ENCODE measurements around the gene STX16.
A peak's percentile ranks its signal among the peaks of the same experiment; 100 is the strongest.

The STX16 gene

DNA sequence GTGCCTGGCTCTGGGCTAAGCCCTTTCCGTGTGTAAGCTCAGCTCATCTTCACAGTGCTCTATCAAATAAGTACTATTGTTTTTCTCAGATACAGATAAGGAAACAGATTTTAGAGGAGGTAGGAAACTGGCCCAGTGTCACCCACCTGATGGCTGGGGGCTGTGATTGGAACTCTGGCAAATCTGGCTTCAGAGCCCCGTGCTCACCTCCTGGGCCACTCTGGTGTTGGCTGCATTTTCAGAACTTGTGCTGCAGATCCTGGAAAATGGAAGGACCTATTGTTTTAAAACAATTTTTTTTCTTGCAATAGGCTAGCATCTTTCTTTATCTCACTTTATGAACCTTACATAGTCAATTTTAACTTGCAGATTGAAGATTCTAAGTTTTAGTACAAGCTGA, 5.7 kb downstream of the STX16 start:
- DNase-seq = no peak

DNA sequence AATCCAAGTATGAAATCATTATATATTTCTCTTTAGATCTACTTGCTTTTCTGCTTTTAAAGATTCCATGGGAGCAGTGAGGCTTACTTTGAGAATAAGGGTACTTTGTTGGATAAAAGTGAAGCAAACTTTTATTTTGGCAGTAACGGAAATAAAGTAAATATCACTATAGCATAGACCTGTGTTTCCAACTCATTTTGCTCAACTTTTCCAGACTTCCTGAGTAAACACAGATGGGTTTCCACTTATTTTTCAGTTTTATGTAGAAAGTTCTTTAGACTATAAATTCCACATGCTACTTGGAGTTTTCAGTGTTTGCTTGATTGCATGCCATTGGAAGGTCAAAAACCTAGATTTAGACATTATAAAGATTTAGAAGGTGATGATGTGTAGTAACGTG, 6.2 kb downstream of the STX16 start:
- no peak for DNase-seq

DNA sequence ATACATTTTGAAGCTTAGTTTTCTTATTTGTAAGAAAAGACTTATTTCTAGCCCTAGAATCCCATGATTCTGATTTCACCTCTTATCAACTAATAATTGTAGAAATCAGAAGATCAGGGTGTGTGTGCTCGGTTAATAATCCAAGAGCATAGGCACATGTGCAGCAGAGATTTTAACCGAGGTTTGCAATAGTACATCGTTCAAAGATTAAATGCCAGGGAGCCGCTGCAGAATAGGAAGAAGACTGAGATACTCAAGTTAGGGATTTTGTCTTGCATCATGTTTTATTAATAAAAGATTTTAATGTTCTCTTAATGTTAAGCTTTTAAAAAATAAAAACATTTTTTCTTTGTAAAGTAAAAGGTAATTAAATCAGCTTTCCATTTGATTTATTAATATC, 6.9 kb downstream of the STX16 start:
- no peak for DNase-seq

DNA sequence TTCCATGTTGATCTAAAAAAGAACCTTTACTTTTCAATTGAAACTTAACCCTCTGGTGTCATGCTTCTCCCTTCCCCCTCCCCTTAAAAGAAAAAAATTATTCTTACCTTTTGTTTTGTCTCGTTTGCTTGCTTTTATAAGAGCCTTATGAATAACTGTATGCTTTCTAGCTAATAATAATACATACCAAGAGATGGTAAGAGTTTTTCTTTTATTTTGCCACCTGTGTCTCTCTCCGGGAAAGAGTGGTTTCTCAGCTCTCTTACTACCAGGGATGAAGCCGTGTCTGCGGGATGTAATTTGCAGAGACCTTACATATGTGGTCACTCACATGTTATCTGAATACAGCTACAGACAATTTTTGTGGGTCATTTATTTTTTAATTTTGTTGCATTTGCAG, 7.7 kb downstream of the STX16 start:
- no peak for DNase-seq

DNA sequence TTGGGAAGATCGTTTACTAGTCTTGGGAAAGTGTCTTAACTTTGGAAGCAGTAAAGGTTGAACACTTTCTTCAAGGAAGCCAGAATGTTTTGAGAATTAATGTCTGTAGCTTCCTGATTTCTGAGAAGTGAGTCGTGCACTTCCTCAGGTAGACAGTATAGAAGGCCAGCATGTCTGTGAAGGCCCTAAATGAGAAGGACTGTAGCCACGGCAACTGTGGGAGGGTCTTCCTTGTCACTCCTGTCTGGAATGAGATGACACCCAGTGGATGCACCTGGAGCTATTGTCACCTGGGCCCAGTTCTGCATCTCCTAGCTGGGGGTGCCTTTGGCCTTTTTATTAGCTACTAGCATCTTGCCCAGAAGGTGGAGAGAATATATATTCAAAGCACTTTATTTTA, 8.8 kb downstream of the STX16 start:
- no peak for DNase-seq

DNA sequence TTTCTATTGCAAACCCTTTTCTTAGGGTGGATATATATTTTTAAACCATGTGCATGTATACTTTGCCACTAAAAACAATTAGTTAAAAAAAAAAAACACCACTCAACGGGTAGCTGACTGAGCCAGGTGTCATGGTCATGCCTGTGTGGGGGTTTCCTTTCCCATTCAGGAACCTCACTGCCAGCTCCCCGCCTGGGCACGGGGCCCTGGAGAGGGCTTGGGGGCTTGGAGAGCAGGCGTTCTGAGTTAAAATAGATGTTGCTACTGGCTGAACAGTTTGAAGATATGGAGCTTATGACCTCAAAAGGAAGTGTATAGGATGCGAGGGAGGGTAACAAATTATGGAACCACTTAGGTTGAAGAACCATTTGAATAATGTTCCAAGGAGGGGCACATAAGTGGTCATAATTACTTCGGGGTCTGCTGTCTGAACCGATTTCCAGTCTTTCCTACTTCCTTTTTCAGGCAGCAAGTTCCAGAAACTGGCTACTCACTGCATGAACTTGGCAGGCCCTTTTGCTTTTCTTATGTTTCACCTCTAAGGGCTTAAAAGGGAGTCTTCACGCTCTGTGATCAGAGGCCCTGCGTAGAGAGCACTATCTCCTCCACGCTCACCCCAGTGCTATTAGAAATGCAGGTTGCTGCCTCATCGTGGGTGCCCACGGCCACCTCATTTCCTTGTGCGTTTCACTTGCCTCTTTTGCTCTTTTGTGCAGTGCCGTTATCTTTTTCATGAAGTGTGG, 9.9 kb downstream of the STX16 start:
- DNase-seq = peak; percentile 21

DNA sequence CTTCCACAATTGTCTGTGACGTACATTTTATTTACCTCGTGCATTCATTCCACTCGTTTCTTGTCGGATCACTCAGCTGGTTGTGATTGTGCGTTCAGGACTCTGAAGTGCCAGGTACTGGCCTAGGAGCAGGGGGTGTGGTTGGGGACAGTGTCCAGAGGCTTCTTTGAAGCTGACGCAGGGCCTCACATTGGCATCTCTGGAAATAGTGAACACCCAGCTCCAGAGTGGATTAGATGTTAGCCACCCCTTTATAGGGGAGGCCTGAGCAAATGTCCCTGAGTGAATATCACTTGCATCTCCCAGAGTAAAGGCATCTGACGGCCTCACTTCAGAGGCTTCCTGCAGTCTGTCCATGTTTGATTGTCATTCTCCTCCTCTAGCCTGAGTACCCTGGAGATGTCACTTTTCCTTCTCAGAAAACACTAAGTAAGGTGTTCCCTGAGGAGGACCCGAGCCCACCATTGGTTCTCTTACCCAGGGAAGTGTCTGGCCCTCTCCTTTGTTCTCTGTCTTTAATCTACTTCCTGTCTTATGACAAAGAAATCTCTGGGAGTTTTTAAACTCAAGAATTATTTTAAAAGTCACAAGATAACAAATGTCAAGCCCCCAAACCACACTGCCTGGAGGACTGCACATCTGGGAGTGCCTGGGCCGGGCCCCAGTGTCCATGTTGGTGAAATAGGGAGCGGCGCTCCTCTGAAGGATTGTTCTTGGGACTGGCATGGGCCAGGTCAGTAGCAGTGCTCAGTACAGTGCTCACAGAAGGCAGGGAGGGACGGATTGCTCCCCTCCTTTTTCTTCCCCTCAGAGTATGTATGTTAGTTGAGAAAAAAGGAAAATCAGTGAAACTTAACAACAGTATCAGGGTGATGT, 10.8 kb downstream of the STX16 start:
- DNase-seq = no peak

DNA sequence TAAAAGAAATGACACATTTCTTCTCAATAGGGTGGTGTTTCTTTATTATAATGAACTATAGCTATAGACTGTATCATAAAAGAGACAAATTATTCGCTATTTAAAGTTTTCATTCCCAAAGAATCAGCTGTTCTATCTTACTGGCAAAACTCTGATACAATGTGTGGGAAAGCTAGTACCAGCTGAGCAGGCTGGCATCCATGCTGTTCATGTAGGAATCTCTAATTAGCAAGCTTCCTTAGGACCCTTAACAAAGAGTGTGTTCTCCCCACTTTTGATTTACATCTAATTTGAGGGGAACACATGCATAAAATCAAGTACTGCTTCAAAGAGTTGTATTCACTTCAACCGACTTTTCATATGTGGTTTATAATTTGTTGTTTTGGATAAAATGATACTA, 13.2 kb downstream of the STX16 start:
- DNase-seq = no peak

DNA sequence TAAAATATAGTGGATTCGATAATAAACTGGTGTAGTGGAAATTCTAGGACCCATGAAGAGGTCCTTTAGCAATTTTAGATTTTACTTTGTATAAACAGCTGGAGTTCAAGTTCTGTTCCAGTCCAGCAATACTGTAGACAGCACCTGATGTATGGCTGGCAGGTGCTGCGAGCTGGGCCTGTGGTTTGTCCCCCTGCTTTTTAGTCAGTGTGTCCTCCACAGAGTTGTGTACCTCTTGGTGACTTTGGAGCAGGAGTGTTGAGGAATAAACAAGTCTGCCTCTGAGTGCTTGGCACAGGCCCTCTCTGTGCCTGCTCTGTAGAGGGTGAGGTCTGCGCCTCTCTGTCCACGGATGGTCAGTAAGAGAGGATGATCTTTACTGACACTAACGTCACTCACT, 13.8 kb downstream of the STX16 start:
- no peak for DNase-seq

DNA sequence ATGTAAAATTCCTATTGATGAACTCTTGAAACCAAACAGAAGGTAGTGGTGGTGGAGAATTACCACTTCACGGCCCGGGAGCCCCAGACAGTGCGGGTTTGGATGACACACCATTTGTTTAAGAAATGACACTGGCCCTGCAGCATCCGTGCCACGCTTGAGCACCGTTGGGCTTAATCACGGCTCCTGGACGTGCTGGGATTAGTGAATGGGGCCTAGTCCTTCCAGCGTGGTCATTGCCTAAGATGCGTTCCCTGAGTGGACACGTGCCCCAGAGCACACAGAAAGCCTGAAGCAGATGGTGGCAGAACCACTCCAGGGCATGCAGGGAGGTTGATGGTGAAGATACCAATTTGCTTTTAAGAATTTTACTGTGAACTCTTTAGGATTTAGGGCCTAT, 14.5 kb downstream of the STX16 start:
- no peak for DNase-seq

DNA sequence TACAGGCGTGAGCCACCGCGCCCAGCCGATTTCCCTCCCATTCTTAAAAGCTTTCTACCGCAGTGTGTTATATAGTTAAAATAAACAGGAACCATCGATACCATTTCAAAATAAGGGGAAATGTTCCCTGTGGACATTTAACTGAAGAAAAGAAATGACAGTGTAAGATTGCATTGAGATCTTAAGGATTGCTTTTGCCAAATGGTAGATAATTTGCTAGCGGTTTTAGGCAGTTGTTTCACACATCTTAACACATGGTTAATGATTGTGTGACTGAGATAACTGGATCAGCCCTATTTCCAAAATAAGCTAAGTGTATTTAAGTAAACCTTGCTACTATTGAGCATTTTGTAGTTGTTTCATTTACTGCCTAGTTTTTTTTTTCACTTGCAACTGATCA, 15.6 kb downstream of the STX16 start:
- no peak for DNase-seq

DNA sequence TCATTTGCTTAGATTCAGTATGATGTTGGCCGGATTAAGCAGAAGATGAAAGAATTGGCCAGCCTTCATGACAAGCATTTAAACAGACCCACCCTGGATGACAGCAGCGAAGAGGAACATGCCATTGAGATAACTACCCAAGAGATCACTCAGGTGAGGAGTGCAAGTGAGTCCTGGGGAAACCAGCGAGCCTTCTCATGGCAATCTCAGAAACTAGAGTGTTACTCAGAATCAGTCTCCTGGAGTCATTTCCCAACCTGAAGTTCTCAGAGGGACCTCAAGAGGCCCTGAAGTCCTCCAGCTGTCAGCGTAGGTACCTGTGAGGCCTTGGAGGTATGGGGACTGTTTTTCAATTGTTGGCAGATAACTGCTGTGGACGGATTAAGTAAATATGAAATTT, 16.9 kb downstream of the STX16 start:
- no peak for DNase-seq

DNA sequence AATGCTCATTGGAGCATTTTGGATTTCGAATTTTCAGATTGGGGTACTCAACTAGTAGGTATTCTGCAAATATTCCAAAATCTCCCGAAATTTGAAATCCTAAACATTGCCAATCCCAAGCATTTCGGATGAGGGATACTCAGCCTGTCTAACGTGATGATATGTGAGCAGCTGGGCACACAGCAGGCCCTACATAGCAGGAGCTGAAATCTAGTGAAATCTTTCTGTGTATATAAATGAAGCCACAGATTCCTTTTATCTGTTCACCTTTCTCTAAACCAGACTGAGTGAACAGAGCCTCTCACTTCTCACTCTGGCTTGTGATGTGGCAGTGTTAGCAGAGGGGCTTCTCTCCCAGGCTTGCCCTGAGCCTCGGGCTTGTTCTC, 17.8 kb downstream of the STX16 start:
- DNase-seq = no peak

DNA sequence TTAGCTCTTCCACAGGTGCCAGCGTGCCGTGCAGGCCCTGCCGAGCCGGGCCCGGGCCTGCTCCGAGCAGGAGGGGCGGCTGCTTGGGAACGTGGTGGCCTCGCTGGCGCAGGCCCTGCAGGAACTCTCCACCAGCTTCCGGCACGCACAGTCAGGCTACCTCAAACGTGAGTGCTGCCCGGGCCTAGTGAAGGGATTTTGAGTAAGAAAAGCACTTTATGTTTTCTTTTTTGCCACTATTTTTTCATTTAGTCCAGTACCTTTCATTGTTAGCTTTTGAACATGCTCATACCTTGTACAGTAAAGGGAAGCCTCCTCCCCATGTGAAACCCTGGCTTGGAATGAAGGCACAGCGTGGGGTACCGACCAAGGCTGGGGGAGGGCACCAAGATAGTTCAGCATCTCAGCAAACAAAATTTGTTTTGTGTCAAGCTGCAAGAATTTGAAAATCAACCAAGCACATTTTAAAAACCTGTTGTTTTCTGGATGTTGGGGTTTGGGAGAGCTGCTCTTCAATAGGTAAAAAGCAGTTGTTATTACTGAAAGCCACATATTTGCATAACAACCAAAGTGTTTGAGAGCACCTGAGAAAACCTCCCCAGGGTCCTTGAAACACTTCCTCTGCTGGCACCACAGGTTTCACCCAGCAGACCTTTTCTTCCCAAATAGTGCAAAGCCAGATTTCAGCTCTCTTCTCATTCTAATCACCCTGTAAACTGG, 18.4 kb downstream of the STX16 start:
- DNase-seq = no peak

DNA sequence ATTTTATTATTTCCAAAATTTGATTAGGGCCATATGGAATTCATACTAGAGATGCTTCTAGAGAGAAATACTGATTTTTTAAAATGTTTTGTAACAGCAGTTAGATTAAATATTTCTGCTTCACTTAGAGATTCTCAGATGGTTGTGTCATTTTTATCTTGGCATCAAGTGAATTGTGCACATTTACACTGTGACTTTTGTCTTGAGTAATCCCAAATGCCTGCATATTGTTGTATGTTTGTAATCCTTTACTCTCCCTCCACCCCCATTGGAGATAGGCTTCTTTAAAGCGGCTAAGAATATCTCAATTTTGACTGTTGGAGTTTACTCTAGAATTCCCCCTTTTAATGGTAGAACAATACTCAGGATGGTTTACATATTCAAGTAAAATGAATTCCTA, 19.0 kb downstream of the STX16 start:
- DNase-seq = no peak

DNA sequence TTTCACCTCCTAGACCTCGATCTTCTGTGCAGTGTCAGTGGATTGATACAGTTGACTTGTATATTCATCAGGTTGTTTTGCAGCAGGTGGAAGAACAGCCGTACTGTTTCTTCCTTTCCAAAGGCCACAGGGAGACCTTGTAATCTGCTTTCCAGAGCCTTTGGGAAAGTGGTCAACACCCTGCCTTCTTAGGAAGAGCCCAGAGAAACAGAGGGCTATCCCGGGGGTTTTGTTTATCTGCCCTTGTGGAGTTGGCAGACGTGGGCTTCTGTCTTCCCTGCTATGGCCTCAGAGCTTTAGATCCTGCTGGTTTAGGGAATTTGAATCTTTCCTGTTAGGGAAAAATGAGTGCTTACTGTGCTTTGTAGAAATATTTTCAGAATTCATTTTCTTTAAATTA, 19.6 kb downstream of the STX16 start:
- DNase-seq = no peak

DNA sequence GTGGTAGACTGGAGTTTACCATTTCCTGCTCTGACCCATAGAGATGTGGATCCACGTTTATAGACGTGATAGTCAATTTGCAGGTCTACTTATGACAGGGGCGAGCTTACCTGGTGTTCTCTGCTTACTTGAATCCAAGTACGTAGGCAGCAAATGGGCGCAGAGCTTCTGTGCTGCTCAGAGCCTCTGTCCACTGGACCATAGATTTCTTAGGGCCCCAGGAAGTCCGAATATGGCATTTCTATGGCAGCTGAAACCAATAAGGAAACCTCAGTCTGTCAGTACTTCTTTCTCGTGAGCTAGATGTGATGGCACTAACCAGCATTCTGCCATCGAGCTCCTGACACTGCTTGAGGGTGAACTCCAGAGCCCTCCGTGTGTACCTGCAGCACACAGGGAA, 22.0 kb downstream of the STX16 start:
- DNase-seq = no peak

DNA sequence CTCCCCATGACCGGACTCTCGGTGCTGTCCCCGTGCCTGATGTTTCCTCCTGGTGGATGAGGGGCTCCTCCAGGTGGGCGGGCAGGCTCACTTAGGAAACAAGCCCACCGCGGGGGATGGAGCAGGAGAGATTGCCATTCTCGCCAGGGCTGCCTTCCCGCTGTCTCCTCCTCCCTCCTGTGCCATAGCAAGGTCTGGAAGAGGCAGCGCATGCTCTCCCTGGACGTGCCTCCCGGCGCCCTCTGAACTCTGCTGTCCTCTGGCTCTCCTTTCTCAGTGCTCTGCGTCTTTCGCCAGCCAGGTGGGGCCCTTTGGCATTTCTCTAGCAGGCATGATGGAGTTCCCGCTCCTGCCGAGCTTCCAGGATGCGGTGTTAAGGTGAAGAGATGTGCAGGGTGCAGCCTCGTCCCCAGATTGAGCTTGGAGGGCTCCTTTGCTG, 24.1 kb downstream of the STX16 start:
- no peak for DNase-seq

DNA sequence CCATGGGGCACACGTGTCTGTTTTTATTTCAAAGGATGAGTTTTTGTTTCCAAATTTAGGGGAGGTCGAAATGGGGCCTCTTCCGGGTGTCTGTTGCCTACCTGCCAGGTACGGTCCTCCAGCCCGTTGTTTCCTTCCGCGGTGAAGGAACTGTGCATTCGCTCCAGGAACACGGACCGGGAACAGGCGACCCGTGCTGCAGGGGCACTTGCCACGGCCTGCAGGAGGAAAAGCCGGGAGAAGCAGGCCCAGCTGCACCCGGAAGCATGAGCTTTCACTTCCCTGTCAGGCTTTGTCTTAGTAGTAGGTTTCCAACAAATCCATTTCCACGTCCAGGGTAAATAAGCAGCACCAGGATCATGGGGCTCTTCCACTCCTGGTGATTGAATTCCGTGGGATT, 24.6 kb downstream of the STX16 start:
- no peak for DNase-seq

DNA sequence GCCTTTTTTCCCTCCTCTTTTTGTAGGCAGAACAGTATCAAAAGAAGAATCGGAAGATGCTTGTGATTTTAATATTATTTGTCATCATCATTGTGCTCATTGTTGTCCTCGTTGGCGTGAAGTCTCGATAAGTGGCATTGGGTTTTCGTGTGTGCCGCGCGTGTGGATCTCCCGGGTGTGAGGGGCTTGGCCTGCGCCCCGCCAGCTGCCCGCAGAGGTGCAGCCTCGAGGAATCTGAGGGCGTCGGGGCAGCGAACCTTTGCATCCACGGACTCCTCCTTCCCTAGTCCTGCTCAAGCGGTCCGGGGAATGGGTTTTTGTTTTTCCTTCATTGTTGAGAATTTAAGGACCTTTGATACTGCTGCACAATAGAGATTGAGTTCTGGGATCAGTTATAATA, 25.1 kb downstream of the STX16 start:
- DNase-seq = no peak

DNA sequence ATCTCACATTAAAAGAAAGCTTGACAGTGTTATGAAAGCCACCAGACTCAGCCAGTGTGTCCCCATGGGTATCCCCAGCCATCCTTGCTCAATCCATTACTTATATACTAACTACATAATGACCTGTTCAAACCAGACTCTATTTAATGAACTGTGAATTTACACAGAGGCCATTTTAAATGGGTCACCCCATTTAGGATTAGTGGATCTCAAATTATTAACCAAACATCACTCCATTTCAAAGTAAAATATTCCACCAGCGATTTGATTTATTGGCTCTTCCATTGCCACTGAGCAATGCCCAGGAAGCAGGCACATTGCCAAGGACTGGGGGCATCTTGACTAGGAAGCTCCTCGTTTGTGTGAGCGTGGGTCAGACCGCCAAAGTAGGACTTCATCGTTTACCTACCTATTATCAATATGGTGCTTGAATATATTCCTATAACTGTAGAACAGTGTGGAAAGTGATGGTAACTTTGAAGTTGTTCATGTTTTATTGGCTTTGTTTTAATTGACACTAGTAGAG, 26.1 kb downstream of the STX16 start:
- no peak for DNase-seq

DNA sequence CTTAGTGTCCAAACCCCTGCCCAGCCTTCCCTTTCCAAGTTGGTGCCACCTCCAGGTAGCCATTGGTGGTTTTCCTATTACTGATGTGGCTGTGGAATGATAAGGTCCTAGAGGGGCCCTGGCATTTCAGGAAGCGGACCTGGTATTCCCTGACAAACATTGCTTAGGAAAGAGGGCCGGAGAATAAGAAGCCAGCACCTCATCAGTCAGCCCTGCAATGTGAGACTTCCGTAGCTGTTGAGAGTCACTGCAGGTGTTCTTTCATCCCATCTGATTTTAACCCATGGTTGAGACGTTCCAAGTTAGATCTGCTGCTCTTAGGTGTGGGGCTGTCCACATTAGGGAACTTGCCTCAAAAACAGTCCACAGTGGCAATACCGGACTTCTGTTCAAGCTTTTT, 26.7 kb downstream of the STX16 start:
- no peak for DNase-seq

DNA sequence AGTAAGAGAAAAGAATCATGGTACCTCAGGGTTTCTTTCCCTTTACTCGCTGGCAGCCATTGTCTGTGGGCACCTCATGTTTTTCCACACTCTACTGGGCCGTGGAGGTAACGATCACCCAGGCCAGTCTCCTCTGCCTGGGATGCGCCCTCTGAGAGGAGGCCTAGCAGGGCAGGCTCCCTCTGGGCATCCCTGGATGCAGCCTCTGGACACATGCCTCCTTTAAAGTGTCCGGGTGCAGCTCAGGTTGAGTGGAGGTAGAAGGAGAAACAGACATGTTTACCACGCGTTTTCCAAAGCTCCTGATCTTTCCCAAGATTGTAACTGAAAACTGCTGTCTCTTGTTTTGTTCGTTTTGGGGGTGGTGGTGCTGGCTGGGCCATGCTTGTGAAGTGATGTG, 27.7 kb downstream of the STX16 start:
- no peak for DNase-seq
